PC-9 (cell line): ENCODE data around the gene COX4I1.

Experiments used
- CTCF ChIP-seq: fragments of 200-600 bp; sonication (generic); conservative IDR thresholded peaks from 2 replicates; pipeline ENCODE4 v1.6.1; 2017; ENCODE audit warnings: mixed run types, antibody characterized with exemption, mild to moderate bottlenecking, moderate library complexity
- EZH2 ChIP-seq: fragments of 200-600 bp; sonication (generic); IDR thresholded peaks from 2 replicates; pipeline ENCODE4 v1.8.0; 2017; ENCODE audit warnings: antibody characterized with exemption, low read depth

DNA sequence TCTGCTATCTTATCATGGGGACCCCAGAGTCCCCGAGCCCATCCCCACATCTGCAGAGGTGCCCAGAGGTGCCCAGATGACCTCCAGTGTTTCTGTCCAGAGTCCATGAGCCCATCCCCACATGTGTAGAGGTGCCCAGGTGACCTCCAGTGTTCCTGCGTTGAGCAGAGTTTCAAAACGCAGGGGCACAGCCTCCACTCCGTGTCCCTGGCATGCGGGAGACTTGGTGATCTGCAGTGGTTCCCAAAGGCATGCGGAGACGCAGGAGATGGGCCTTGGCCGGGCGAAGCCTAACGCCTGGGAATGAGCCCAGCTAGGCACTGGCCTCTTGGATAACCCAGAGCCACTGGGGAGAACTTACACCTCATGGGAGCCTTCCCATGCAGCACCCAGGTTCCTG is 41.3 kb downstream of the COX4I1 start:
- TF ChIP-seq EZH2 = no peak
- no peak for TF ChIP-seq CTCF
